ENCODE data around the gene MYBPC2. TPM values are rescaled to one million over a fixed set of nuclear protein-coding genes. Genes with fewer than 3 reads are reported as not detected.
"Not testable (repeated sequence)": the region's sequence is repeated elsewhere in the genome, so short reads cannot be mapped to it uniquely, and the experiment has no call there.

Gene MYBPC2
- 13.8 and 14.7 TPM in 2 replicates for total RNA-seq (2014; rRNA removed; shearing (Covaris generic))

GRCh38 chr19:50432221-50433028 is at the start of gene MYBPC2:
Gene MYBPC2, plus strand, starts transcription at chr19:50432892. Its CDS starts 62 bp downstream, at chr19:50432954.
- no peaks in the 10 kb centered on the region for H3K36me3 ChIP-seq
- H3K4me3 ChIP-seq, result peak within 1 kb of the TSS; percentile 67
- DNase-seq, result peak; percentile 98 to 99
- peaks cover 25% of the 10 kb centered on the region for H3K4me1 ChIP-seq
- no peaks in the 10 kb centered on the region for H3K9me3 ChIP-seq (replicated peaks)
- no peaks in the 10 kb centered on the region for H3K27me3 ChIP-seq
- peak within 1 kb of the TSS; percentile 96 for H3K27ac ChIP-seq

- Histone ChIP-seq H3K27me3 (no peaks in the 10 kb centered on the region), H3K27ac (no peak overlapping the region; the same call in 1 of the 2 replicates), H3K36me3 (peaks cover 19% of the 10 kb centered on the region), H3K9me3 (replicated peaks) (no peaks in the 10 kb centered on the region), H3K4me3 (peak overlapping the region; percentile 73), H3K4me1 (no peaks in the 10 kb centered on the region)
- no peak for DNase-seq
Observed at GRCh38 chr19:50383001-50383851, 49.5 kb upstream of the MYBPC2 start.

DNA sequence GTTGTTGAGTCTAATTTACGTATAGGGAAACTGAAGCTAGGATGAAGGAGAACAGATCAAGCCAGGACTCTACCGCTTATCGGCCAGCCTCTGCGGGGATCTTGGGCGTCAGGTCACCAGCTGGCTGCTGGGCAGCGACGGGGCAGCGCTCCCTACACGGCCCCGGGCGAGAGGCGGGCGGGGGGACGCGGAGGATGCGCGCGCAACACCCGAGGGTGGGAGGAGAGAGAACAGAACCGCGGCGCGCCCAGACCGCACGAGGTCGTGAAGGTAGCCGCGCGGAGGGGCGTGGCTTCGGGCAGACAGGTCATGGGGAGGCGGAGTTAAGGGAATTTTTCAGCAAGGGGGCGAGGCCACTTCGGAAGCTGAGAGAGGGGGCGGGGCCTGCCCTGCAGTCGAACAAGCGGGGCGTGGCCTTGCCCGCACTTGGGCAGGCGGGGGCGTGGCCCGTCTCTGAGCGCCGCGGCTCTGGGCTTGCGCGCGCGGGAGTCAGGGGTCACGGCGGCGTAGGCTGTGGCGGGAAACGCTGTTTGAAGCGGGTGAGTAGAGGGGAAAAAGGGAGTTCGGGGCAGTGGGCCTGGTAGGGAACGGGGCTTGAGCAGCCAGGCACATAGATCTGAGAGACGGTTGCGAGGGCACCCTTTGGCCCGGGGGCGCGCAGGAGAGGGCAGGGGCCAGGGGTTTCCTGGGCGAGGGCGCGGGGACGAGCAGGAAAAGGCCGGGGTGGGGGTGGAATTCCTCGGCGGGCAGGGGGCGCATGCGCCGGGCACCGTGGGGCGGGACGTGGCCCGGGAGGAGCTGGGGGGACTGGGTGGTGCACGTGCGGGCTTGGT is 48.6 kb upstream of the MYBPC2 start, which contains the start of gene POLD1:
Gene POLD1, plus strand, starts transcription at position 496 of the 833 bp plus-strand sequence. CDS start 14,505 bp downstream, outside the sequence.
- no peaks in the 10 kb centered on the region for H3K9me3 ChIP-seq (replicated peaks)
- peak within 1 kb of the TSS; percentile 83 for H3K27ac ChIP-seq
- DNase-seq, result peak; percentile 98
- no peaks in the 10 kb centered on the region for H3K4me1 ChIP-seq
- no peaks in the 10 kb centered on the region for H3K27me3 ChIP-seq
- peak within 1 kb of the TSS; percentile 73 for H3K4me3 ChIP-seq
- peaks cover 19% of the 10 kb centered on the region for H3K36me3 ChIP-seq

GRCh38 chr19:50384685-50385535 is 47.8 kb upstream of the MYBPC2 start:
- peaks cover 19% of the 10 kb centered on the region for H3K36me3 ChIP-seq
- H3K4me3 ChIP-seq, result peak overlapping the region; percentile 73
- H3K27ac ChIP-seq, result peak overlapping the region; percentile 83
- no peaks in the 10 kb centered on the region for H3K27me3 ChIP-seq
- peak in 1 of 2 experiments; percentile 42 for DNase-seq
- H3K4me1 ChIP-seq, result no peaks in the 10 kb centered on the region
- no peaks in the 10 kb centered on the region for H3K9me3 ChIP-seq (replicated peaks)

DNA sequence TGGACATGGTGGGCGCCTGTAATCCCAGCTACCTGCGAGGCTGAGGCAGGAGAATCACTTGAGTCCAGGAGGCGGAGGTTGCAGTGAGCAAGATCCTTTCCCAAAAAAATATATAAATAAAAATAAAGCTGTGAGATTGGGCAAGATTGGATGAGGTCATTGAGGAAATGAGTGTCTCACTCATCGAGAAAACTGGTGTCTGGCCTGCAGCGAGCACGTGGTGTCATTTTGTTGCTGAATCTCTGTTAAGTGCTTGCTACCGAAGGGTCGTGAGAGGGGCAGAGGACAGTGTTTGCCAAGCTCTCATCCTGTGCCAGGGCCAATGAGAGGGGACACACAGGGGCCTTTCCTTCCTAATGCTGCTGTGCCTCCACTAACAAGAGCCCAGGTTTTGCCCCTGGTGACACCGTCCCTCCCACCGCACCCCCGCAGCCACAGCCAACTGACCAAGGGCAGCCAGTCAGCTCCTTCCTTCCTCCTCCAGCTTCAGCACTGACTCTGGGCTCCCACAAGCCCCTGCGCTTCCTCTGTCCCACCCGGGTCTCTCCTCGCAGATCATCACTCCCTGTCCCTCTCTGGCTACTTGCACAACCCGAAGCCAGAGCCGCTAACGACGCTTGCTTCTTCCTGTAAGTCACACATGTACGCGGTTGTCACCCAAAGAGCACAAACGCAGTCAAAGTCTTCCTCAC is 45.4 kb upstream of the MYBPC2 start:
- Histone ChIP-seq H3K36me3 (peaks cover 37% of the 10 kb centered on the region), H3K4me1 (no peaks in the 10 kb centered on the region), H3K4me3 (no peak overlapping the region), H3K27ac (no peak overlapping the region), H3K9me3 (replicated peaks) (no peaks in the 10 kb centered on the region), H3K27me3 (no peaks in the 10 kb centered on the region)
- DNase-seq, result no peak

DNA sequence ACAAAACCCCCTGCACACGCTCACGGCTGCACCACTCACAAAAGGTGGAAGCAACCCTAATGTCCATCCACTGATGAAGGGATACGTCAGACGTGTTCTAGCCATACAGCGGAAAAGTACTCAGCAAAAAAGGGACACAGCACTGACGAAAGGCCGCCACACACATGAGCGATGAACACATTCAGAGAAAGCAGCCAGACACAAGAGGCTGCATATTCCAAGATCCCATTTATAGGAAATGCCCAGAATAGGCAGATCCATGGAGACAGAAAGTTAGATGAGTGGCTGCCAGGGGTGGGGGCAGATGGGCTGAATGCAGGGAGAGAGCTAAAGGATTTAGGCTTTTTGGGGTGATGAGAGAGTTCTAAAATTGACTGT is 44.8 kb upstream of the MYBPC2 start:
- H3K36me3 ChIP-seq, result peaks cover 42% of the 10 kb centered on the region
- H3K4me3 ChIP-seq, result no peak overlapping the region
- DNase-seq, result no peak
- no peaks in the 10 kb centered on the region for H3K9me3 ChIP-seq (replicated peaks)
- no peaks in the 10 kb centered on the region for H3K27me3 ChIP-seq
- H3K27ac ChIP-seq, result no peak overlapping the region
- no peaks in the 10 kb centered on the region for H3K4me1 ChIP-seq

GRCh38 chr19:50390295-50390694 is 42.4 kb upstream of the MYBPC2 start:
- not testable (repeated sequence) for H3K27me3 ChIP-seq; H3K4me3 ChIP-seq; H3K9me3 ChIP-seq (replicated peaks); DNase-seq; H3K27ac ChIP-seq; H3K4me1 ChIP-seq
- peaks cover 55% of the 10 kb centered on the region for H3K36me3 ChIP-seq

DNA sequence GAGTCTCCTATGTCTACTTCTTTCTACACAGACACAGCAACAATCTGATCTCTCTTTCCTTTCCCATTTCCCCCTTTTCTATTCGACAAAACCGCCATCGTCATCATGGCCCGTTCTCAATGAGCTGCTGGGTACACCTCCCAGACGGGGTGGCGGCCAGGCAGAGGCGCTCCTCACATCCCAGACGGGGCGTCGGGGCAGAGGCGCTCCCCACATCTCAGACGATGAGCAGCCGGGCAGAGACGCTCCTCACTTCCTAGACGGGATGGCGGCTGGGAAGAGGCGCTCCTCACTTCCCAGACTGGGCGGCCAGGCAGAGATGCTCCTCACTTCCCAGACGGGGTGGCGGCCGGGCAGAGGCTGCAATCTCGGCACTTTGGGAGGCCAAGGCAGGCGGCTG is 41.7 kb upstream of the MYBPC2 start:
- H3K27ac ChIP-seq; DNase-seq; H3K9me3 ChIP-seq (replicated peaks); H3K4me1 ChIP-seq; H3K27me3 ChIP-seq; H3K4me3 ChIP-seq: not testable (repeated sequence)
- peaks cover 55% of the 10 kb centered on the region for H3K36me3 ChIP-seq

- H3K9me3 ChIP-seq (replicated peaks), result no peaks in the 10 kb centered on the region
- peaks cover 40% of the 10 kb centered on the region for H3K36me3 ChIP-seq
- H3K4me1 ChIP-seq, result no peaks in the 10 kb centered on the region
- no peaks in the 10 kb centered on the region for H3K27me3 ChIP-seq
- H3K27ac ChIP-seq, result no peak overlapping the region
- H3K4me3 ChIP-seq, result no peak overlapping the region
- DNase-seq, result no peak
Observed at GRCh38 chr19:50392759-50393158, 39.9 kb upstream of the MYBPC2 start.

GRCh38 chr19:50393589-50393988 is 39.1 kb upstream of the MYBPC2 start:
- Histone ChIP-seq H3K4me1 (no peaks in the 10 kb centered on the region), H3K4me3 (no peak overlapping the region), H3K27me3 (no peaks in the 10 kb centered on the region), H3K27ac (no peak overlapping the region), H3K36me3 (peaks cover 36% of the 10 kb centered on the region), H3K9me3 (replicated peaks) (no peaks in the 10 kb centered on the region)
- DNase-seq, result no peak

- Histone ChIP-seq H3K27ac (no peak overlapping the region), H3K36me3 (peaks cover 38% of the 10 kb centered on the region), H3K4me1 (no peaks in the 10 kb centered on the region), H3K4me3 (no peak overlapping the region), H3K27me3 (no peaks in the 10 kb centered on the region), H3K9me3 (replicated peaks) (no peaks in the 10 kb centered on the region)
- no peak for DNase-seq
Observed at GRCh38 chr19:50394017-50394416, 38.7 kb upstream of the MYBPC2 start.

- Histone ChIP-seq H3K9me3 (replicated peaks) (no peaks in the 10 kb centered on the region), H3K27ac (no peak overlapping the region), H3K27me3 (no peaks in the 10 kb centered on the region), H3K36me3 (peaks cover 28% of the 10 kb centered on the region), H3K4me1 (no peaks in the 10 kb centered on the region), H3K4me3 (no peak overlapping the region)
- no peak for DNase-seq
Observed at GRCh38 chr19:50398675-50399367, 33.9 kb upstream of the MYBPC2 start.

GRCh38 chr19:50399368-50399745 is 33.3 kb upstream of the MYBPC2 start:
- Histone ChIP-seq H3K4me3 (no peak overlapping the region), H3K27me3 (no peaks in the 10 kb centered on the region), H3K36me3 (peaks cover 25% of the 10 kb centered on the region; the same call in 1 of the 2 replicates), H3K9me3 (replicated peaks) (no peaks in the 10 kb centered on the region), H3K4me1 (no peaks in the 10 kb centered on the region), H3K27ac (no peak overlapping the region)
- no peak for DNase-seq

Data from SJCRH30 (cell line).